ENCODE data around the gene PKIG.

GRCh38 chr20:44590980-44591778, 8.8 kb downstream of the PKIG start:
- TF ChIP-seq, protein P1, sequence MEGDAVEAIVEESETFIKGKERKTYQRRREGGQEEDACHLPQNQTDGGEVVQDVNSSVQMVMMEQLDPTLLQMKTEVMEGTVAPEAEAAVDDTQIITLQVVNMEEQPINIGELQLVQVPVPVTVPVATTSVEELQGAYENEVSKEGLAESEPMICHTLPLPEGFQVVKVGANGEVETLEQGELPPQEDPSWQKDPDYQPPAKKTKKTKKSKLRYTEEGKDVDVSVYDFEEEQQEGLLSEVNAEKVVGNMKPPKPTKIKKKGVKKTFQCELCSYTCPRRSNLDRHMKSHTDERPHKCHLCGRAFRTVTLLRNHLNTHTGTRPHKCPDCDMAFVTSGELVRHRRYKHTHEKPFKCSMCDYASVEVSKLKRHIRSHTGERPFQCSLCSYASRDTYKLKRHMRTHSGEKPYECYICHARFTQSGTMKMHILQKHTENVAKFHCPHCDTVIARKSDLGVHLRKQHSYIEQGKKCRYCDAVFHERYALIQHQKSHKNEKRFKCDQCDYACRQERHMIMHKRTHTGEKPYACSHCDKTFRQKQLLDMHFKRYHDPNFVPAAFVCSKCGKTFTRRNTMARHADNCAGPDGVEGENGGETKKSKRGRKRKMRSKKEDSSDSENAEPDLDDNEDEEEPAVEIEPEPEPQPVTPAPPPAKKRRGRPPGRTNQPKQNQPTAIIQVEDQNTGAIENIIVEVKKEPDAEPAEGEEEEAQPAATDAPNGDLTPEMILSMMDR (IDR thresholded peaks at IDR 0.05), result no peak
- no peak for TF ChIP-seq POLR2A (IDR thresholded peaks at IDR 0.05)

Data from adrenal gland (tissue), 5 donors.